H1 (cell line): ENCODE data around the gene ALG6. TPM values are rescaled to one million over a fixed set of nuclear protein-coding genes. Genes with fewer than 3 reads are reported as not detected.

Source experiments
- CBX5 ChIP-seq: fragments of 300-800, 300-1000 bp; sonication (generic); IDR thresholded peaks from 2 replicates; pipeline ENCODE4 v1.7.1; 2016; ENCODE audit warnings: antibody characterized with exemption, low read length, low read depth
- CHD2 ChIP-seq: IDR thresholded peaks from 2 replicates; pipeline ENCODE4 v1.6.1; 2012; ENCODE audit warnings: low read length, improper control_type of control experiment
- CTBP2 ChIP-seq: IDR thresholded peaks from 2 replicates; pipeline ENCODE4 v1.7.0; 2011; ENCODE audit warnings: borderline replicate concordance, mild to moderate bottlenecking, moderate library complexity, mixed read lengths, low read length; ENCODE audit not compliant: insufficient read depth, insufficient read length
- EZH2 ChIP-seq: fragments of 200-600 bp; sonication (generic); IDR thresholded peaks from 2 replicates; pipeline ENCODE4 v1.7.1; 2012; ENCODE audit warnings: low read depth, mild to moderate bottlenecking, moderate library complexity, low read length, inconsistent platforms; ENCODE audit not compliant: severe bottlenecking
- GABPA ChIP-seq: IDR thresholded peaks from 2 replicates; pipeline ENCODE4 v1.6.1; 2011; ENCODE audit warnings: mild to moderate bottlenecking, low read length, moderate library complexity, borderline replicate concordance; ENCODE audit not compliant: insufficient read depth
- PHF8 ChIP-seq: fragments of 200-600 bp; sonication (generic); conservative IDR thresholded peaks from 2 replicates; pipeline ENCODE4 v1.7.1; 2012; ENCODE audit warnings: low read depth, mild to moderate bottlenecking, inconsistent platforms, low read length, moderate library complexity
- TAF7 ChIP-seq: optimal IDR thresholded peaks from 2 replicates; pipeline ENCODE3; 2011; ENCODE audit warnings: low read depth, mild to moderate bottlenecking, inconsistent platforms, low read length, moderate library complexity, borderline replicate concordance
- TBP ChIP-seq: IDR thresholded peaks from 2 replicates; pipeline ENCODE4 v1.6.1; 2011; ENCODE audit warnings: low read depth, low read length, improper control_type of control experiment
- polyA plus RNA-seq, 7 experiments: library from polyadenylated mRNA; depleted of rRNA in 3 of 7; stranded (reverse) in 5 of 7; unstranded in 2 of 7; fragments of >200 nt in 5 of 7; fragments of 200-250 nt in 2 of 7; gene quantifications; 1 replicate in 5 of 7; 2 replicates in 1 of 7; 4 replicates in 1 of 7; pipeline versions ENCODE4 v1.2.1 to v1.2.3, GENCODE V29; 2011 to 2013; ENCODE audit warnings: missing spikeins in 2 of 7, mixed read lengths in 2 of 7
- total RNA-seq: library from RNA; stranded (reverse); fragmentation: NEBNext Ultra II Directional; extraction: Animal tissue kit (Norgen Biotek cat#: 25700); gene quantifications from 2 replicates; pipeline ENCODE4 v1.2.1, GENCODE V29; 2021
- TF ChIP-seq, protein P1 (sequence below): fragments of 300-600 bp; sonication (generic); IDR thresholded peaks from 2 replicates; pipeline ENCODE4 v1.7.1; 2012; ENCODE audit warnings: low read length, moderate library complexity, mild to moderate bottlenecking, inconsistent platforms; ENCODE audit not compliant: insufficient replicate concordance

The ALG6 gene
- total and polyA plus RNA-seq, 2 of the 8 experiments (the other 6 are each of a cell fraction or from before 2014, with no cell fraction given): 17.8 to 26.8 TPM

DNA sequence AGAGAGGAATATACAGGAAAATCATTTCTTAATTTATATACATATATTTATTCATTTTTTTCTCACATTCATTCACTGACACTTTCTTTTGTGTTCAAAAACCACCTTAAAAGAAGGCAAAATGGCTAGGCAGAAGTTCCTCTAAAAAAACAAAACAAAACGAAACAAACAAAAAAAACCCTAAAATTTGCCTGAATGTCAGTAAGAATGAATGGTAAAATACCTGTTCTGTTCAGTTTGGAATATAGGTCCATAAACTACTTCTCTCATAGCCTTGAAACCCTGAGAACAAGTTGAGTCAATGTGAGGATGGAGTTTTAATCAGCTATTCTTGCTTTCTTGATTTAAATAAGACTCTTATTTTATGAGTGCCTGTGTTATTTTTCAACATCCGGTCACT is 14.7 kb upstream of the ALG6 start (continued):
- TF ChIP-seq, protein P1, sequence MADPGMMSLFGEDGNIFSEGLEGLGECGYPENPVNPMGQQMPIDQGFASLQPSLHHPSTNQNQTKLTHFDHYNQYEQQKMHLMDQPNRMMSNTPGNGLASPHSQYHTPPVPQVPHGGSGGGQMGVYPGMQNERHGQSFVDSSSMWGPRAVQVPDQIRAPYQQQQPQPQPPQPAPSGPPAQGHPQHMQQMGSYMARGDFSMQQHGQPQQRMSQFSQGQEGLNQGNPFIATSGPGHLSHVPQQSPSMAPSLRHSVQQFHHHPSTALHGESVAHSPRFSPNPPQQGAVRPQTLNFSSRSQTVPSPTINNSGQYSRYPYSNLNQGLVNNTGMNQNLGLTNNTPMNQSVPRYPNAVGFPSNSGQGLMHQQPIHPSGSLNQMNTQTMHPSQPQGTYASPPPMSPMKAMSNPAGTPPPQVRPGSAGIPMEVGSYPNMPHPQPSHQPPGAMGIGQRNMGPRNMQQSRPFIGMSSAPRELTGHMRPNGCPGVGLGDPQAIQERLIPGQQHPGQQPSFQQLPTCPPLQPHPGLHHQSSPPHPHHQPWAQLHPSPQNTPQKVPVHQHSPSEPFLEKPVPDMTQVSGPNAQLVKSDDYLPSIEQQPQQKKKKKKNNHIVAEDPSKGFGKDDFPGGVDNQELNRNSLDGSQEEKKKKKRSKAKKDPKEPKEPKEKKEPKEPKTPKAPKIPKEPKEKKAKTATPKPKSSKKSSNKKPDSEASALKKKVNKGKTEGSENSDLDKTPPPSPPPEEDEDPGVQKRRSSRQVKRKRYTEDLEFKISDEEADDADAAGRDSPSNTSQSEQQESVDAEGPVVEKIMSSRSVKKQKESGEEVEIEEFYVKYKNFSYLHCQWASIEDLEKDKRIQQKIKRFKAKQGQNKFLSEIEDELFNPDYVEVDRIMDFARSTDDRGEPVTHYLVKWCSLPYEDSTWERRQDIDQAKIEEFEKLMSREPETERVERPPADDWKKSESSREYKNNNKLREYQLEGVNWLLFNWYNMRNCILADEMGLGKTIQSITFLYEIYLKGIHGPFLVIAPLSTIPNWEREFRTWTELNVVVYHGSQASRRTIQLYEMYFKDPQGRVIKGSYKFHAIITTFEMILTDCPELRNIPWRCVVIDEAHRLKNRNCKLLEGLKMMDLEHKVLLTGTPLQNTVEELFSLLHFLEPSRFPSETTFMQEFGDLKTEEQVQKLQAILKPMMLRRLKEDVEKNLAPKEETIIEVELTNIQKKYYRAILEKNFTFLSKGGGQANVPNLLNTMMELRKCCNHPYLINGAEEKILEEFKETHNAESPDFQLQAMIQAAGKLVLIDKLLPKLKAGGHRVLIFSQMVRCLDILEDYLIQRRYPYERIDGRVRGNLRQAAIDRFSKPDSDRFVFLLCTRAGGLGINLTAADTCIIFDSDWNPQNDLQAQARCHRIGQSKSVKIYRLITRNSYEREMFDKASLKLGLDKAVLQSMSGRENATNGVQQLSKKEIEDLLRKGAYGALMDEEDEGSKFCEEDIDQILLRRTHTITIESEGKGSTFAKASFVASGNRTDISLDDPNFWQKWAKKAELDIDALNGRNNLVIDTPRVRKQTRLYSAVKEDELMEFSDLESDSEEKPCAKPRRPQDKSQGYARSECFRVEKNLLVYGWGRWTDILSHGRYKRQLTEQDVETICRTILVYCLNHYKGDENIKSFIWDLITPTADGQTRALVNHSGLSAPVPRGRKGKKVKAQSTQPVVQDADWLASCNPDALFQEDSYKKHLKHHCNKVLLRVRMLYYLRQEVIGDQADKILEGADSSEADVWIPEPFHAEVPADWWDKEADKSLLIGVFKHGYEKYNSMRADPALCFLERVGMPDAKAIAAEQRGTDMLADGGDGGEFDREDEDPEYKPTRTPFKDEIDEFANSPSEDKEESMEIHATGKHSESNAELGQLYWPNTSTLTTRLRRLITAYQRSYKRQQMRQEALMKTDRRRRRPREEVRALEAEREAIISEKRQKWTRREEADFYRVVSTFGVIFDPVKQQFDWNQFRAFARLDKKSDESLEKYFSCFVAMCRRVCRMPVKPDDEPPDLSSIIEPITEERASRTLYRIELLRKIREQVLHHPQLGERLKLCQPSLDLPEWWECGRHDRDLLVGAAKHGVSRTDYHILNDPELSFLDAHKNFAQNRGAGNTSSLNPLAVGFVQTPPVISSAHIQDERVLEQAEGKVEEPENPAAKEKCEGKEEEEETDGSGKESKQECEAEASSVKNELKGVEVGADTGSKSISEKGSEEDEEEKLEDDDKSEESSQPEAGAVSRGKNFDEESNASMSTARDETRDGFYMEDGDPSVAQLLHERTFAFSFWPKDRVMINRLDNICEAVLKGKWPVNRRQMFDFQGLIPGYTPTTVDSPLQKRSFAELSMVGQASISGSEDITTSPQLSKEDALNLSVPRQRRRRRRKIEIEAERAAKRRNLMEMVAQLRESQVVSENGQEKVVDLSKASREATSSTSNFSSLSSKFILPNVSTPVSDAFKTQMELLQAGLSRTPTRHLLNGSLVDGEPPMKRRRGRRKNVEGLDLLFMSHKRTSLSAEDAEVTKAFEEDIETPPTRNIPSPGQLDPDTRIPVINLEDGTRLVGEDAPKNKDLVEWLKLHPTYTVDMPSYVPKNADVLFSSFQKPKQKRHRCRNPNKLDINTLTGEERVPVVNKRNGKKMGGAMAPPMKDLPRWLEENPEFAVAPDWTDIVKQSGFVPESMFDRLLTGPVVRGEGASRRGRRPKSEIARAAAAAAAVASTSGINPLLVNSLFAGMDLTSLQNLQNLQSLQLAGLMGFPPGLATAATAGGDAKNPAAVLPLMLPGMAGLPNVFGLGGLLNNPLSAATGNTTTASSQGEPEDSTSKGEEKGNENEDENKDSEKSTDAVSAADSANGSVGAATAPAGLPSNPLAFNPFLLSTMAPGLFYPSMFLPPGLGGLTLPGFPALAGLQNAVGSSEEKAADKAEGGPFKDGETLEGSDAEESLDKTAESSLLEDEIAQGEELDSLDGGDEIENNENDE: no peak
- TF ChIP-seq GABPA: no peak
- TF ChIP-seq CTBP2: no peak
- TF ChIP-seq CBX5: no peak
- no peak for TF ChIP-seq EZH2
- no peak for TF ChIP-seq CHD2
- TF ChIP-seq TBP: no peak
- no peak for TF ChIP-seq PHF8
- TF ChIP-seq TAF7: no peak
